ENCODE results near the gene AFMID. TPM values are rescaled to one million over a fixed set of nuclear protein-coding genes. Genes with fewer than 3 reads are reported as not detected.
A peak's percentile ranks its signal among the peaks of the same experiment; 100 is the strongest.

The AFMID gene
- total and polyA plus RNA-seq, 2 of the 13 experiments (the other 11 are each of a cell fraction or from before 2014, with no cell fraction given), result 249 to 270 TPM

DNA sequence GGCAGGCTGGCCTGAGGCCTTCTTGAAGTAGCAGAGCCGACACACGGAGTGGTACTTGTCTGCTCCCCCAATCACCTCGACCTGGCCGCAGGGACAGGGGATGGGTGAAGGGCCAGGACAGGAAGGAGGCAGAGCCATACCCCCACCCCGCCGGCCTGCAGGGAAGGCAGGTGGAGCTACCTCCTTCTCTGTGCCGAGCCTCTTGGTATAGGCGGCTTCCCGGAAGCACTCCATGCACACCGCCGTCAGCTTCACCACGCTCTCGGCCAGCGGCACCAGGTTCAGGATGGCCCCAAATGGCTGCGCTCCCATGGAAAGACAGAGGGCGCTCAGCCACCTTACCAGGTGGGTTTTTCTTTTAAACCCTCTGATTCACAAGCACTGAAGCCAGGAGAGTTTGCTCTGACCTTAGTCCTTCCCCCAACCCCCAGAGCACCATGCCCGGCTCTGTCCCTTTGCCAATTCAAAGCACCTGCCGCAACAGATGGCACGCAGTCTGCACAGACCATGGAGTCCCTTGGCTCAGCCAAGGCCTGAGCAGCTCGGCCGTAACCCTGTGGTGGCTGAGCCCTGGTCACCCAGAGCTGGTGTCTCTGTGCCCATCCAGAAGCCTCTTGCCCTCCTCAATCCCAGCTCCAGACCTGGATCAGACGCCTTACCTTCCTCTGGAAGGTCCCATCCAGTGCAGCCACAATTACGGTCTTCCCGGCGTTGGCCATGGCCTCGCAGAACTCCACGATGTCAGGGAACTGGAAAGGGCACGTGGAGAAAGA lies 12.1 kb upstream of the AFMID start:
- Histone ChIP-seq H3K27me3 (ENCODE audit: control insufficient read depth in 1 of 2, insufficient read depth in 2 of 2, low read length in 2 of 2) (no peaks in the 10 kb centered on the region), H3K36me3 (replicated peaks in 1 of 2; ENCODE audit: control insufficient read depth in 1 of 2, insufficient read depth in 2 of 2, low read length in 2 of 2) (peaks cover 19 to 61% of the 10 kb centered on the region in 2 experiments), H3K4me1 (ENCODE audit: insufficient read depth, low read length) (peaks cover 29% of the 10 kb centered on the region), H3K4me3 (replicated peaks in 1 of 3; ENCODE audit: insufficient read depth in 1 of 3, low read depth in 2 of 3, low read length in 3 of 3) (no peak overlapping the region), H3K9me3 (ENCODE audit: low read length) (no peaks in the 10 kb centered on the region), H3K4me2 (ENCODE audit: low read depth, low read length) (no peak overlapping the region), H4K20me1 (ENCODE audit: insufficient read depth, low read length) (no peaks in the 10 kb centered on the region), H3K27ac (ENCODE audit: extremely low read length, insufficient read depth, low read length) (no peak overlapping the region), H3K79me2 (ENCODE audit: insufficient read depth, low read length) (peaks cover under 1% of the 10 kb centered on the region), H2AFZ (ENCODE audit: low read length) (no peak overlapping the region), H3K9ac (ENCODE audit: insufficient read depth, low read depth, low read length) (no peak overlapping the region)
- DNase-seq (ENCODE audit: low spot score) (no peak), ATAC-seq (peak; percentile 2; the same call in 1 of the 3 replicates), FAIRE-seq (no peak)
- no TSS peak for BruUV-seq (replicated peaks)
- in situ Hi-C loops (cut with HindIII; ENCODE audit: extremely low pct_ligation_motif_present, low pct_unique_long_range_greater_than_20kb), result no loop called here
- intact Hi-C loops (cut with micrococcal nuclease; ENCODE audit: unreplicated experiment), result no loop called here
- CTCF ChIA-PET (ENCODE audit: low intra/inter-chr PET ratio, low total read pairs), result no interaction called here
- POLR2A ChIA-PET, result interaction anchor here (1.0 to 1.4 kb wide), 2 partner anchors 11 to 13 kb away, joined by 3 read pairs; partner anchors contain the start of gene TK1
- 96% methylated on average over 26 of the region's 28 CpGs for WGBS (ENCODE audit: low lambda C conversion rate)
- TF ChIP-seq ZNF33B (CRISPR knock-in tag; IDR thresholded peaks at IDR 0.05) (no peak), RBM22 (optimal IDR thresholded peaks at IDR 0.05; ENCODE audit: low read length) (peak; percentile 65), ZEB1 (IDR thresholded peaks at IDR 0.05; ENCODE audit: insufficient replicate concordance, low read depth) (no peak), KDM5B (CRISPR knock-in tag; IDR thresholded peaks at IDR 0.05; ENCODE audit: borderline replicate concordance) (0 out of 2 replicates have a peak, but pooled peaks have one; percentile 52), CTCF (CRISPR knock-in tag; IDR thresholded peaks at IDR 0.05) (peak; percentile 46), AKAP8 (CRISPR knock-in tag; IDR thresholded peaks at IDR 0.05) (0 out of 2 replicates have a peak, but pooled peaks have one; percentile 58), NFE2L1 (CRISPR knock-in tag; IDR thresholded peaks at IDR 0.05; ENCODE audit: borderline replicate concordance) (peak; percentile 51; the same call in 1 of the 2 replicates), NAIF1 (CRISPR knock-in tag; IDR thresholded peaks at IDR 0.05; ENCODE audit: borderline replicate concordance) (no peak), ZBTB38 (CRISPR knock-in tag; IDR thresholded peaks at IDR 0.05) (peak; percentile 46; the same call in 1 of the 2 replicates), U2AF1 (optimal IDR thresholded peaks at IDR 0.05; ENCODE audit: low read depth, low read length) (no peak), TEAD3 (CRISPR knock-in tag; optimal IDR thresholded peaks at IDR 0.05; ENCODE audit: borderline replicate concordance) (no peak)
- TF ChIP-seq, protein P1, sequence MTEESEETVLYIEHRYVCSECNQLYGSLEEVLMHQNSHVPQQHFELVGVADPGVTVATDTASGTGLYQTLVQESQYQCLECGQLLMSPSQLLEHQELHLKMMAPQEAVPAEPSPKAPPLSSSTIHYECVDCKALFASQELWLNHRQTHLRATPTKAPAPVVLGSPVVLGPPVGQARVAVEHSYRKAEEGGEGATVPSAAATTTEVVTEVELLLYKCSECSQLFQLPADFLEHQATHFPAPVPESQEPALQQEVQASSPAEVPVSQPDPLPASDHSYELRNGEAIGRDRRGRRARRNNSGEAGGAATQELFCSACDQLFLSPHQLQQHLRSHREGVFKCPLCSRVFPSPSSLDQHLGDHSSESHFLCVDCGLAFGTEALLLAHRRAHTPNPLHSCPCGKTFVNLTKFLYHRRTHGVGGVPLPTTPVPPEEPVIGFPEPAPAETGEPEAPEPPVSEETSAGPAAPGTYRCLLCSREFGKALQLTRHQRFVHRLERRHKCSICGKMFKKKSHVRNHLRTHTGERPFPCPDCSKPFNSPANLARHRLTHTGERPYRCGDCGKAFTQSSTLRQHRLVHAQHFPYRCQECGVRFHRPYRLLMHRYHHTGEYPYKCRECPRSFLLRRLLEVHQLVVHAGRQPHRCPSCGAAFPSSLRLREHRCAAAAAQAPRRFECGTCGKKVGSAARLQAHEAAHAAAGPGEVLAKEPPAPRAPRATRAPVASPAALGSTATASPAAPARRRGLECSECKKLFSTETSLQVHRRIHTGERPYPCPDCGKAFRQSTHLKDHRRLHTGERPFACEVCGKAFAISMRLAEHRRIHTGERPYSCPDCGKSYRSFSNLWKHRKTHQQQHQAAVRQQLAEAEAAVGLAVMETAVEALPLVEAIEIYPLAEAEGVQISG (CRISPR knock-in tag; IDR thresholded peaks at IDR 0.05), result no peak
- TF ChIP-seq, protein P2, sequence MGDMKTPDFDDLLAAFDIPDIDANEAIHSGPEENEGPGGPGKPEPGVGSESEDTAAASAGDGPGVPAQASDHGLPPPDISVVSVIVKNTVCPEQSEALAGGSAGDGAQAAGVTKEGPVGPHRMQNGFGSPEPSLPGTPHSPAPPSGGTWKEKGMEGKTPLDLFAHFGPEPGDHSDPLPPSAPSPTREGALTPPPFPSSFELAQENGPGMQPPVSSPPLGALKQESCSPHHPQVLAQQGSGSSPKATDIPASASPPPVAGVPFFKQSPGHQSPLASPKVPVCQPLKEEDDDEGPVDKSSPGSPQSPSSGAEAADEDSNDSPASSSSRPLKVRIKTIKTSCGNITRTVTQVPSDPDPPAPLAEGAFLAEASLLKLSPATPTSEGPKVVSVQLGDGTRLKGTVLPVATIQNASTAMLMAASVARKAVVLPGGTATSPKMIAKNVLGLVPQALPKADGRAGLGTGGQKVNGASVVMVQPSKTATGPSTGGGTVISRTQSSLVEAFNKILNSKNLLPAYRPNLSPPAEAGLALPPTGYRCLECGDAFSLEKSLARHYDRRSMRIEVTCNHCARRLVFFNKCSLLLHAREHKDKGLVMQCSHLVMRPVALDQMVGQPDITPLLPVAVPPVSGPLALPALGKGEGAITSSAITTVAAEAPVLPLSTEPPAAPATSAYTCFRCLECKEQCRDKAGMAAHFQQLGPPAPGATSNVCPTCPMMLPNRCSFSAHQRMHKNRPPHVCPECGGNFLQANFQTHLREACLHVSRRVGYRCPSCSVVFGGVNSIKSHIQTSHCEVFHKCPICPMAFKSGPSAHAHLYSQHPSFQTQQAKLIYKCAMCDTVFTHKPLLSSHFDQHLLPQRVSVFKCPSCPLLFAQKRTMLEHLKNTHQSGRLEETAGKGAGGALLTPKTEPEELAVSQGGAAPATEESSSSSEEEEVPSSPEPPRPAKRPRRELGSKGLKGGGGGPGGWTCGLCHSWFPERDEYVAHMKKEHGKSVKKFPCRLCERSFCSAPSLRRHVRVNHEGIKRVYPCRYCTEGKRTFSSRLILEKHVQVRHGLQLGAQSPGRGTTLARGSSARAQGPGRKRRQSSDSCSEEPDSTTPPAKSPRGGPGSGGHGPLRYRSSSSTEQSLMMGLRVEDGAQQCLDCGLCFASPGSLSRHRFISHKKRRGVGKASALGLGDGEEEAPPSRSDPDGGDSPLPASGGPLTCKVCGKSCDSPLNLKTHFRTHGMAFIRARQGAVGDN (CRISPR knock-in tag; IDR thresholded peaks at IDR 0.05), result peak; percentile 18; the same call in 1 of the 2 replicates
- TF ChIP-seq, protein P3, sequence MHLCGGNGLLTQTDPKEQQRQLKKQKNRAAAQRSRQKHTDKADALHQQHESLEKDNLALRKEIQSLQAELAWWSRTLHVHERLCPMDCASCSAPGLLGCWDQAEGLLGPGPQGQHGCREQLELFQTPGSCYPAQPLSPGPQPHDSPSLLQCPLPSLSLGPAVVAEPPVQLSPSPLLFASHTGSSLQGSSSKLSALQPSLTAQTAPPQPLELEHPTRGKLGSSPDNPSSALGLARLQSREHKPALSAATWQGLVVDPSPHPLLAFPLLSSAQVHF (CRISPR knock-in tag; IDR thresholded peaks at IDR 0.05), result no peak

Measured in HepG2 (cell line).